ENCODE measurements around the gene GMEB1. TPM values are rescaled to one million over a fixed set of nuclear protein-coding genes. Genes with fewer than 3 reads are reported as not detected.

GMEB1 gene, protein sequence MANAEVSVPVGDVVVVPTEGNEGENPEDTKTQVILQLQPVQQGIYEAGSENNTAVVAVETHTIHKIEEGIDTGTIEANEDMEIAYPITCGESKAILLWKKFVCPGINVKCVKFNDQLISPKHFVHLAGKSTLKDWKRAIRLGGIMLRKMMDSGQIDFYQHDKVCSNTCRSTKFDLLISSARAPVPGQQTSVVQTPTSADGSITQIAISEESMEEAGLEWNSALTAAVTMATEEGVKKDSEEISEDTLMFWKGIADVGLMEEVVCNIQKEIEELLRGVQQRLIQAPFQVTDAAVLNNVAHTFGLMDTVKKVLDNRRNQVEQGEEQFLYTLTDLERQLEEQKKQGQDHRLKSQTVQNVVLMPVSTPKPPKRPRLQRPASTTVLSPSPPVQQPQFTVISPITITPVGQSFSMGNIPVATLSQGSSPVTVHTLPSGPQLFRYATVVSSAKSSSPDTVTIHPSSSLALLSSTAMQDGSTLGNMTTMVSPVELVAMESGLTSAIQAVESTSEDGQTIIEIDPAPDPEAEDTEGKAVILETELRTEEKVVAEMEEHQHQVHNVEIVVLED
- total RNA-seq = 6.4 and 9.1 TPM in 2 replicates

GRCh38 chr1:28668191-28668955, at the start of gene GMEB1:
Gene GMEB1, plus strand, starts transcription at chr1:28668784. Its CDS starts 14,829 bp downstream, at chr1:28683613.
- TF ChIP-seq, protein P1, sequence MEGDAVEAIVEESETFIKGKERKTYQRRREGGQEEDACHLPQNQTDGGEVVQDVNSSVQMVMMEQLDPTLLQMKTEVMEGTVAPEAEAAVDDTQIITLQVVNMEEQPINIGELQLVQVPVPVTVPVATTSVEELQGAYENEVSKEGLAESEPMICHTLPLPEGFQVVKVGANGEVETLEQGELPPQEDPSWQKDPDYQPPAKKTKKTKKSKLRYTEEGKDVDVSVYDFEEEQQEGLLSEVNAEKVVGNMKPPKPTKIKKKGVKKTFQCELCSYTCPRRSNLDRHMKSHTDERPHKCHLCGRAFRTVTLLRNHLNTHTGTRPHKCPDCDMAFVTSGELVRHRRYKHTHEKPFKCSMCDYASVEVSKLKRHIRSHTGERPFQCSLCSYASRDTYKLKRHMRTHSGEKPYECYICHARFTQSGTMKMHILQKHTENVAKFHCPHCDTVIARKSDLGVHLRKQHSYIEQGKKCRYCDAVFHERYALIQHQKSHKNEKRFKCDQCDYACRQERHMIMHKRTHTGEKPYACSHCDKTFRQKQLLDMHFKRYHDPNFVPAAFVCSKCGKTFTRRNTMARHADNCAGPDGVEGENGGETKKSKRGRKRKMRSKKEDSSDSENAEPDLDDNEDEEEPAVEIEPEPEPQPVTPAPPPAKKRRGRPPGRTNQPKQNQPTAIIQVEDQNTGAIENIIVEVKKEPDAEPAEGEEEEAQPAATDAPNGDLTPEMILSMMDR (IDR thresholded peaks at IDR 0.05; ENCODE audit: insufficient read depth, low read depth, low read length) = no peak
- H3K4me3 ChIP-seq (ENCODE audit: low read depth, low read length) = peak within 1 kb of the TSS; percentile 86
- peak; percentile 84 for DNase-seq (ENCODE audit: low read depth)

DNA sequence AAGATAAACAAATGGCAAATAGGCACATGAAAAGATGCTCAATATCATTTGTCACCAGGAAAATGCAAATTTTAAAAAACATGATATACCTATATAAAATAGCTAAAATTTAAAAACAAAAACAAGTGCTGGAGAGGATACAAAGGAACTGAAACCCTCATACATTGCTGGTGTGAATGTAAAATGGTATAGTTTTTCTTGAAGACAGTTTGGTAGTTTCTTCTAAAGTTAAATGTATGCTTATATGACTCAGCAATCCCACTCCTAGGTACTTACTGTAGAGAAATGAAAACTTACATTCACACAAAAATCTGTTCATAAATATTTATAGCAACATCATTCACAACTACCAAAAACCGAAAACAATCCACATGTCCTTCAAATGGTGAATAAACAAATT, 36.9 kb upstream of the GMEB1 start:
- H3K4me3 ChIP-seq (ENCODE audit: low read depth, low read length) = no peak overlapping the region
- DNase-seq (ENCODE audit: low read depth) = no peak
- TF ChIP-seq, protein P1 (IDR thresholded peaks at IDR 0.05; ENCODE audit: insufficient read depth, low read depth, low read length) = no peak

- no peak overlapping the region for H3K4me3 ChIP-seq (ENCODE audit: low read depth, low read length)
- TF ChIP-seq, protein P1 (IDR thresholded peaks at IDR 0.05; ENCODE audit: insufficient read depth, low read depth, low read length) = no peak
- no peak for DNase-seq (ENCODE audit: low read depth)
Measured at GRCh38 chr1:28632560-28632959, 36.0 kb upstream of the GMEB1 start.

DNA sequence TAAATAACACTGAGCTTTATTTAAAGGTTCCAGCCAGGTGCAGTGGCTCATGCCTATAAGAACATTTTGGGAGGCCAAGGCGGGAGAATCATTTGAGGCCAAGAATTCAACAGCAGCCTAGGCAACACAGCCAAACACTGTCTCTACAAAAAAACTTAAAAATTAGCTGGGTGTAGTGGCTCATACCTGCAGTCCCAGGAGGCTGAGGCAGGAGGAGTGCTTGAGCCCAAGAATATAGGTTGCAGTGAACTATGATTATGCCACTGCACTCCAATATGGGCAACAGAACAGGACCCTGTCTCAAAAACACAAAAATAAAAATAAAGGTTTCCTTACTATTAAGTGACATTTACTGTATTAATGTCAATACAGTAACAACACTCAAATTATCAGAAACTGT, 27.8 kb upstream of the GMEB1 start:
- no peak overlapping the region for H3K4me3 ChIP-seq (ENCODE audit: low read depth, low read length)
- no peak for DNase-seq (ENCODE audit: low read depth)
- TF ChIP-seq, protein P1 (IDR thresholded peaks at IDR 0.05; ENCODE audit: insufficient read depth, low read depth, low read length) = peak; percentile 47

DNA sequence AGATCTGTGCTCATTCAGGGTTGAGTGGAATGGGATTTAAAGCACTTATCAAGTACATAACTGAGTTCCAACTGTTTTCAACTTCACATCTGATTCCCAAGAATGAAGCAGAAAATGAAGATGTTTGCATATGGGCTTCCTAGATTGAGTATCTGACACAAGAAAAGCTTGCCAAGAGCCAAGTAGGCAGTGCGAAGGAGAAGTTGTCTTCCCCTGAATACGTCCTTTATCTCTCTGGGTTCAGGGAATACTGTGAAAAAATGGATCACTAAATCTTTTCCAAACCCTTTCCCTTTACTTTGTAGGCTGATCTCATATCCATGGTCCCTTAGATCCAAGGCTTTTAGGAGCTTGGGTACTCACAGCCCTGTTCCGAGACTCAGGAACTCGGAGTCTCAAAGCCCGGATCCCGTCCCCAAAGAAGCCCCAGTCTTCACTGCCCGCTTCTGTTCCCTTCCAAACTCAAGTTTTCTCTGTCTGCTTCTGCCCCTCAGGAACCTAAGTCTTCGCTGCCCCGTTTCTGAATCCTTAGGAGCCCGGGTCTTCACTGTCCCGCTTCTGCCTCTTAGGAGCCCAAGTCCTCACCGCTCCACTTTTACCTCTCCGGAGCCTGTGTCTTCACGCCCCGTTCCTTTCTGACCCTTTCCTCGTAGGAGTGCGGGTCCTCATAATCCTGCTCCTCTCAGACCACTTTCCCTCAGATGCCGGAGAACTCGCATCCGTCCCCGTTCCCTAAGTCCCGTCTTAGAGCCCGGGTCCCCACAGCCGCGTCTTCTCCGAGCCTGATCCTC, 26.3 kb upstream of the GMEB1 start:
- peak overlapping the region; percentile 98 for H3K4me3 ChIP-seq (ENCODE audit: low read depth, low read length)
- DNase-seq (ENCODE audit: low read depth) = no peak
- TF ChIP-seq, protein P1 (IDR thresholded peaks at IDR 0.05; ENCODE audit: insufficient read depth, low read depth, low read length) = no peak
